DOHH2 (cell line): ENCODE data around the gene STUM.

Experiments
- H3F3A ChIP-seq: fragments of 200-600 bp; sonication (generic), shearing (Covaris generic); 2 replicates; pipeline ENCODE4 v1.6.0; 2016; ENCODE audit warnings: antibody characterized with exemption, mild to moderate bottlenecking; ENCODE audit not compliant: control insufficient read depth, insufficient read depth
- H3K27ac ChIP-seq: fragments of 200-600 bp; sonication (generic); 2 replicates; pipeline ENCODE4 v1.5.1; 2014; ENCODE audit warnings: low read depth, mild to moderate bottlenecking, low read length, moderate library complexity
- H3K27me3 ChIP-seq: fragments of 200-600 bp; sonication (generic); 2 replicates; pipeline ENCODE4 v1.6.1; 2014; ENCODE audit warnings: mild to moderate bottlenecking, low read length, mixed read lengths; ENCODE audit not compliant: control insufficient read depth
- H3K36me3 ChIP-seq: fragments of 200-600 bp; sonication (generic); 2 replicates; pipeline ENCODE4 v1.6.1; 2014; ENCODE audit warnings: mild to moderate bottlenecking, low read length, moderate library complexity, mixed read lengths; ENCODE audit not compliant: control insufficient read depth
- H3K4me1 ChIP-seq: fragments of 200-600 bp; sonication (generic); 2 replicates; pipeline ENCODE4 v1.6.1; 2014; ENCODE audit warnings: mild to moderate bottlenecking, low read length, mixed read lengths; ENCODE audit not compliant: control insufficient read depth
- H3K4me2 ChIP-seq: fragments of 200-600 bp; sonication (generic); 2 replicates; pipeline ENCODE4 v1.6.0; 2014; ENCODE audit warnings: mild to moderate bottlenecking, low read length, moderate library complexity
- H3K4me3 ChIP-seq: fragments of 200-600 bp; sonication (generic); 2 replicates; pipeline ENCODE4 v1.5.1; 2014; ENCODE audit warnings: mild to moderate bottlenecking, low read length, mixed read lengths
- H3K79me2 ChIP-seq: fragments of 200-600 bp; sonication (generic); 2 replicates; pipeline ENCODE4 v1.6.1; 2014; ENCODE audit warnings: mild to moderate bottlenecking, low read length, mixed read lengths; ENCODE audit not compliant: control insufficient read depth
- H3K9me2 ChIP-seq: fragments of 200-600 bp; sonication (generic); replicated peaks from 2 replicates; pipeline ENCODE4 v1.6.1; 2014; ENCODE audit warnings: mild to moderate bottlenecking, low read length, mixed read lengths; ENCODE audit not compliant: control insufficient read depth
- H3K9me3 ChIP-seq: fragments of 200-600 bp; sonication (generic); 2 replicates; pipeline ENCODE4 v1.6.1; 2014; ENCODE audit warnings: antibody characterized with exemption, low read length, mixed read lengths; ENCODE audit not compliant: control insufficient read depth, insufficient read depth
- H4K20me1 ChIP-seq: fragments of 200-600 bp; sonication (generic); 2 replicates; pipeline ENCODE4 v1.6.0; 2014; ENCODE audit warnings: low read depth, mild to moderate bottlenecking, antibody characterized with exemption, low read length, moderate library complexity; ENCODE audit not compliant: control insufficient read depth, insufficient read depth
- CTCF ChIP-seq: fragments of 200-600 bp; sonication (generic); IDR thresholded peaks from one replicate; pipeline ENCODE4 v1.5.1; 2014; ENCODE audit warnings: antibody characterized with exemption, mild to moderate bottlenecking, low read depth, low read length; ENCODE audit not compliant: poor library complexity, severe bottlenecking
- EZH2phosphoT487 ChIP-seq: fragments of 200-600 bp; sonication (generic); IDR thresholded peaks from 2 replicates; pipeline ENCODE4 v1.6.1; 2017; ENCODE audit warnings: borderline replicate concordance, mild to moderate bottlenecking, antibody characterized with exemption, low read length, moderate library complexity, mixed read lengths

Gene STUM

DNA sequence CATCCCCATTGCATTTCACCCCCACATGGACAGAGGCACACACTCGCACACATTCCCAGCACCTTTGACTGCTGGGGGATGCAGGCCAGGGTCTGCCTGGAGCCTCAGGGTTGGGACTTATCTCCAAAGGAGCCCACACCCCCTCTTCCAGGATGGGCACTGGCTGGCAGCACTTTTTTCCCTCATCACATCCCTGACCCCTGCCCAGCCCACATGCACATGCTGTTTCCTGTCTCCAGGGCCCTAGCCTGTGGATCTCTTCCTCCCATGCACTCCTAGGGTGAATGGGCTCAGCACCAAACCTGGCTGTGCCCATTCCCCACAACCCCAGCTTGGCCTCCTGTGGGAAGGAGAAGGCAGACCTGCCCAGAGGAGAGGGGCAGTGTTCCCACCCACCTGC, 59.3 kb downstream of the STUM start:
- no peaks in the 10 kb centered on the region for H3K9me3 ChIP-seq
- H3K4me1 ChIP-seq: peaks cover 4% of the 10 kb centered on the region; the same call in 1 of the 2 replicates

GRCh38 chr1:226608699-226609505, 60.3 kb downstream of the STUM start:
- Histone ChIP-seq H3F3A (no peaks in the 10 kb centered on the region), H3K4me2 (peak overlapping the region; percentile 1; the same call in 1 of the 2 replicates), H3K79me2 (no peaks in the 10 kb centered on the region), H3K36me3 (no peaks in the 10 kb centered on the region), H3K9me2 (no peaks in the 10 kb centered on the region), H3K4me3 (no peak overlapping the region), H4K20me1 (0 out of 2 replicates have a peak, but pooled peaks cover 2% of the 10 kb centered on the region), H3K27ac (no peak overlapping the region), H3K9me3 (no peaks in the 10 kb centered on the region), H3K27me3 (peaks cover 10% of the 10 kb centered on the region), H3K4me1 (peaks cover 4% of the 10 kb centered on the region; the same call in 1 of the 2 replicates)
- no peak for TF ChIP-seq EZH2phosphoT487
- peak; percentile 88 for TF ChIP-seq CTCF

More for the DNA sequence above, 59.3 kb downstream of the STUM start:
- peaks cover 10% of the 10 kb centered on the region for H3K27me3 ChIP-seq
- no peak overlapping the region for H3K4me3 ChIP-seq
- H3F3A ChIP-seq: no peaks in the 10 kb centered on the region
- 0 out of 2 replicates have a peak, but pooled peaks cover 2% of the 10 kb centered on the region for H4K20me1 ChIP-seq
- no peaks in the 10 kb centered on the region for H3K79me2 ChIP-seq
- TF ChIP-seq CTCF: no peak
- TF ChIP-seq EZH2phosphoT487: no peak
- no peak overlapping the region for H3K4me2 ChIP-seq
- H3K36me3 ChIP-seq: no peaks in the 10 kb centered on the region
- no peaks in the 10 kb centered on the region for H3K9me2 ChIP-seq
- H3K27ac ChIP-seq: no peak overlapping the region

GRCh38 chr1:226609836-226610455, 61.4 kb downstream of the STUM start:
- Histone ChIP-seq H3K9me3 (no peaks in the 10 kb centered on the region), H3K4me3 (no peak overlapping the region), H4K20me1 (0 out of 2 replicates have a peak, but pooled peaks cover 2% of the 10 kb centered on the region), H3K27me3 (peaks cover 10% of the 10 kb centered on the region), H3K27ac (no peak overlapping the region), H3K4me1 (peaks cover 4% of the 10 kb centered on the region; the same call in 1 of the 2 replicates), H3K79me2 (no peaks in the 10 kb centered on the region), H3K9me2 (no peaks in the 10 kb centered on the region), H3K36me3 (no peaks in the 10 kb centered on the region), H3K4me2 (no peak overlapping the region), H3F3A (no peaks in the 10 kb centered on the region)
- TF ChIP-seq CTCF (no peak), EZH2phosphoT487 (no peak)
